ENCODE data around the gene UPF3A.

DNA sequence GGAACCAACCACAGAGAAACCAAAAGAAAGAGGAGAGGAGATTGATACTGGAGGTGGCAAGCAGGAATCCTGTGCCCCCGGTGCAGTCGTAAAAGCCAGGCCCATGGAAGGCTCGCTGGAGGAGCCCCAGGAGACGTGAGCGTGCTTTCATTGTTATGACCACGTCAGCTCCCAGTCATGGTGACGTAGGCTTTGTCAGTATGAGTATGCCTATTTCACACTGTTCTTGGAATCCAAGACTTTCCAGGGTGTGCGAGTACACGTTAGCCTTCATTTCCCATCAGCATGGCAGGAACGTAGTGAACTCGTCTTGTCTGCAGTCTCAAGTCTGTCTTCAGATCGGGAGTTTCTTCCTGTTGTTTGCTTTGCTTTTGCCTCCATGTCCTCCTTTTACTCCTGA lies 17.5 kb downstream of the UPF3A start:
- TF ChIP-seq, protein P1, sequence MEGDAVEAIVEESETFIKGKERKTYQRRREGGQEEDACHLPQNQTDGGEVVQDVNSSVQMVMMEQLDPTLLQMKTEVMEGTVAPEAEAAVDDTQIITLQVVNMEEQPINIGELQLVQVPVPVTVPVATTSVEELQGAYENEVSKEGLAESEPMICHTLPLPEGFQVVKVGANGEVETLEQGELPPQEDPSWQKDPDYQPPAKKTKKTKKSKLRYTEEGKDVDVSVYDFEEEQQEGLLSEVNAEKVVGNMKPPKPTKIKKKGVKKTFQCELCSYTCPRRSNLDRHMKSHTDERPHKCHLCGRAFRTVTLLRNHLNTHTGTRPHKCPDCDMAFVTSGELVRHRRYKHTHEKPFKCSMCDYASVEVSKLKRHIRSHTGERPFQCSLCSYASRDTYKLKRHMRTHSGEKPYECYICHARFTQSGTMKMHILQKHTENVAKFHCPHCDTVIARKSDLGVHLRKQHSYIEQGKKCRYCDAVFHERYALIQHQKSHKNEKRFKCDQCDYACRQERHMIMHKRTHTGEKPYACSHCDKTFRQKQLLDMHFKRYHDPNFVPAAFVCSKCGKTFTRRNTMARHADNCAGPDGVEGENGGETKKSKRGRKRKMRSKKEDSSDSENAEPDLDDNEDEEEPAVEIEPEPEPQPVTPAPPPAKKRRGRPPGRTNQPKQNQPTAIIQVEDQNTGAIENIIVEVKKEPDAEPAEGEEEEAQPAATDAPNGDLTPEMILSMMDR (IDR thresholded peaks at IDR 0.05), result no peak
- no peak for TF ChIP-seq POLR2A (IDR thresholded peaks at IDR 0.05)
